ENCODE measurements around the gene PYURF.

Gene PYURF

GRCh38 chr4:88523325-88524129, at the start of gene PYURF:
PYURF (minus strand) TSS chr4:88523776; CDS start chr4:88523700, 76 bp downstream.
- peak; percentile 57 to 58 for DNase-seq

- no peak for DNase-seq
Measured at GRCh38 chr4:88570001-88570400, 46.4 kb upstream of the PYURF start.

- DNase-seq: no peak
Measured at GRCh38 chr4:88567591-88567990, 44.0 kb upstream of the PYURF start.

GRCh38 chr4:88549815-88550214, 26.2 kb upstream of the PYURF start:
- no peak for DNase-seq

- DNase-seq: peak; percentile 71
Measured at GRCh38 chr4:88539322-88540068, 15.9 kb upstream of the PYURF start.

GRCh38 chr4:88537709-88538108, 14.1 kb upstream of the PYURF start:
- DNase-seq: no peak

GRCh38 chr4:88535090-88535755, 11.6 kb upstream of the PYURF start:
- no peak for DNase-seq

- DNase-seq: no peak
Measured at GRCh38 chr4:88533937-88534750, 10.6 kb upstream of the PYURF start.

GRCh38 chr4:88533088-88533790, 9.7 kb upstream of the PYURF start:
- no peak for DNase-seq

- DNase-seq: no peak
Measured at GRCh38 chr4:88531549-88531948, 8.0 kb upstream of the PYURF start.

- DNase-seq: no peak
Measured at GRCh38 chr4:88528861-88529260, 5.3 kb upstream of the PYURF start.

GRCh38 chr4:88527787-88528186, 4.2 kb upstream of the PYURF start:
- no peak for DNase-seq

GRCh38 chr4:88526221-88526815, 2.7 kb upstream of the PYURF start:
- no peak for DNase-seq

GRCh38 chr4:88524171-88524570, 595 bp upstream of the PYURF start:
- DNase-seq: no peak

GRCh38 chr4:88522702-88523324, 763 bp downstream of the PYURF start:
- DNase-seq: peak; percentile 9 to 19

GRCh38 chr4:88518911-88519310, 4.7 kb downstream of the PYURF start:
- no peak for DNase-seq

GRCh38 chr4:88517825-88518224, 5.8 kb downstream of the PYURF start:
- DNase-seq: no peak

GRCh38 chr4:88516746-88517145, 6.8 kb downstream of the PYURF start:
- DNase-seq: no peak

GRCh38 chr4:88514557-88515511, 8.7 kb downstream of the PYURF start:
- DNase-seq: no peak

GRCh38 chr4:88511236-88511635, 12.3 kb downstream of the PYURF start:
- no peak for DNase-seq
